ENCODE results near the gene OR2T8. TPM values are rescaled to one million over a fixed set of nuclear protein-coding genes. Genes with fewer than 3 reads are reported as not detected.

The OR2T8 gene
- total RNA-seq, 1 donor from 2014 or later: not detected

DNA sequence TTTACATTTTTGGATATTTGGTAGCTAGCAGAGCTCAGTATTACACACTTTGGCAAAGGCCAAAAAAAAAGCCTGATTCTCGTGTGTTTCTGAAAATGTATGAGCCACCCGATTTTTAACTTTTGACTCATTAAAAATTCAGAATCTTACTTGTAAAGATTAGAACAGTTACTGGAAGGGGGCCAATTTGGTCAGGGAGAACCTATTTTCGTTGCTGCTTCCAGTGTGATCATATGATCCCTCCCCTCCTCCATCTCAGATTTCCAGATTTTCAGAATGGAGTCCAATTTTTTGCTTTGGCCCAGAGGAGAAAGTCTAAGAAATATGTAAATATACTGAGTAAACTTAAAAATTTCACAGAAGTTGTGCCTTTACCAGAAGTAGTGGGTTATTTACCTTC lies 41.7 kb downstream of the OR2T8 start:
- no peak for DNase-seq (ENCODE audit: low spot score)

DNA sequence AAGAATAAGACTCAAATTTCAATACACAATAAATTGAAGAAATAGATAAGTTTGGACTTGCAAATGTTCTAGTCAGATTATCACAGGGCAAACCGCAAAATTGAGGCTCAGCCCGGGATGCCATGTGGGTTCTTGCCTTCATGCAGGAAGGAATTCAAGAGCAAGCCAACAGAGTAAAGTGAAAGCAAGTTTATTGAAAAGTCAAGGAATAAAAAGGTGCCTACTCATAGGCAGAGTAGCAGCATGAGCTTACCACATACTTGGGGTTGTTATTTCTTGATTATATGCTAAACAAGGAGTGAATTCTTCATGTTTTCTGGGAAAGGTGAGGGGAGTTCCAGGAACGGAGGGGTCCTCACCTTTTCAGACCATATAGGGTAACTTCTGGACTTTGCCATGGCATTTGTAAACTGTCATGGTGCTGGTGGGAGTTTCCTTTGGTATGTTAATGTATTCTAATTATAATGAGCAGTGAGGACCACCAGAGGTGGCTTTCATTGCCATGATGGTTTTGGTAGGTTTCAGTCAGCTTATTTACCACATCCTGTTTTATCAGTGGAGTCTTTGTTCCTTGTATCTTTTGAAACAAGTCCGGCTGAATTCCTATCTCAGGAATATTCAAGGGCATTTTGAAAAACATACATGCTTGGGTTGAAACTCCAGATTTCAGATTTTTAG lies 43.0 kb downstream of the OR2T8 start:
- DNase-seq (ENCODE audit: low spot score): no peak

GRCh38 chr1:247964933-247965332 lies 44.9 kb downstream of the OR2T8 start, which contains the start of gene OR2AK2:
OR2AK2 (plus strand) TSS chr1:247965233; CDS start chr1:247965377, 144 bp downstream.
- no peak for DNase-seq (ENCODE audit: low spot score)

- DNase-seq (ENCODE audit: low spot score): no peak
These were observed 46.6 kb downstream of the OR2T8 start for GRCh38 chr1:247966532-247967204.

Other genes starting within 250 kb of the OR2T8 start
- not detected for gene OR13G1, start 240.5 kb upstream of the OR2T8 start, total RNA-seq
- gene OR6F1, start 203.6 kb upstream of the OR2T8 start, total RNA-seq: not detected
- not detected for gene OR14K1, start 181.6 kb upstream of the OR2T8 start, total RNA-seq
- gene OR14A2, start 172.1 kb upstream of the OR2T8 start, total RNA-seq: not detected
- gene OR1C1, start 159.7 kb upstream of the OR2T8 start, total RNA-seq: not detected
- gene OR14A16, start 96.1 kb upstream of the OR2T8 start, total RNA-seq: not detected
- gene OR11L1, start 78.4 kb upstream of the OR2T8 start, total RNA-seq: not detected
- 0.66 TPM for gene TRIM58, start 63.1 kb upstream of the OR2T8 start, total RNA-seq
- gene OR2W3, start 24.7 kb upstream of the OR2T8 start, total RNA-seq: 0.66 TPM
- not detected for gene OR2AJ1, start 4.6 kb downstream of the OR2T8 start, total RNA-seq
- not detected for gene OR2L8, start 28.6 kb downstream of the OR2T8 start, total RNA-seq
- not detected for gene OR2AK2, start 45.0 kb downstream of the OR2T8 start, total RNA-seq
- gene OR2L5, start 93.4 kb downstream of the OR2T8 start, total RNA-seq: not detected
- gene OR2L2, start 109.8 kb downstream of the OR2T8 start, total RNA-seq: 0.06 TPM
- not detected for gene OR2L3, start 126.6 kb downstream of the OR2T8 start, total RNA-seq
- gene OR2L13, start 174.9 kb downstream of the OR2T8 start, total RNA-seq: not detected
- not detected for gene OR2M5, start 224.9 kb downstream of the OR2T8 start, total RNA-seq